ENCODE measurements around the gene RTF2.

DNA sequence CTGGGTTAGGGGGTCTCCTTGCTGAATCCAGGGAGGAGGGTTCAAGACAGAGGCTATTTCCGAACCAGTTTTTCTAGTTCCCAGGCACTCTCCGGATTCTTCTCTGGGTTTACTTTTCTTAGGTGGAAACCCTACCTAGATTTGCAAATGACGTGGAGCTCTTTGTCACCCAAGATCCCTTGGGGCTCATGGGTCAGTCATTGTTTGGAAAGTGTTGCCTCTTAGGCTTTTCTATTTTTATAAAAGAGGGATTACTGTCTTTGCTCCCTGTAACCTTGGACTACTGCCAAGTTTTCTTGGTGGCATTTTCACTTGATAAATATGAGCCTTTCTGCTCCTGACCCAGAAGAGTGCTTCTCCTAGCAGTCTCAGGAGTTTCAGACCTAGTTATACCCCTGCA lies 98.2 kb downstream of the RTF2 start:
- TF ChIP-seq EZH2 (IDR thresholded peaks at IDR 0.05) = no peak
- no peak for TF ChIP-seq CTCF (IDR thresholded peaks at IDR 0.05)
